Fibroblast of skin of right biceps (primary cell): Measurements from ENCODE around the gene ZCWPW1.
"Not testable (repeated sequence)": the region's sequence is repeated elsewhere in the genome, so short reads cannot be mapped to it uniquely, and the experiment has no call there.

Experiments
- DNase-seq: peaks from one replicate; pipeline ENCODE4 v3.0.0-alpha.2; 2013

The ZCWPW1 gene

GRCh38 chr7:100398239-100398638, 30.3 kb downstream of the ZCWPW1 start:
- no peak for DNase-seq

GRCh38 chr7:100397315-100398081, 31.0 kb downstream of the ZCWPW1 start:
- DNase-seq: no peak

- DNase-seq: no peak
Observed at GRCh38 chr7:100396421-100396982, 32.0 kb downstream of the ZCWPW1 start.

- no peak for DNase-seq
Observed at GRCh38 chr7:100394077-100394476, 34.4 kb downstream of the ZCWPW1 start.

- DNase-seq: no peak
Observed at GRCh38 chr7:100393233-100393905, 35.1 kb downstream of the ZCWPW1 start.

GRCh38 chr7:100390286-100391009, 38.1 kb downstream of the ZCWPW1 start:
- no peak for DNase-seq

GRCh38 chr7:100389437-100390088, 38.9 kb downstream of the ZCWPW1 start:
- no peak for DNase-seq

- DNase-seq: no peak
Observed at GRCh38 chr7:100387695-100388094, 40.8 kb downstream of the ZCWPW1 start.

- DNase-seq: no peak
Observed at GRCh38 chr7:100386940-100387339, 41.6 kb downstream of the ZCWPW1 start.

GRCh38 chr7:100384628-100385294, 43.7 kb downstream of the ZCWPW1 start:
- DNase-seq: no peak

GRCh38 chr7:100382234-100382853, 46.2 kb downstream of the ZCWPW1 start:
- DNase-seq: peak; percentile 12

- not testable (repeated sequence) for DNase-seq
Observed at GRCh38 chr7:100381531-100382233, 46.8 kb downstream of the ZCWPW1 start.

- DNase-seq: no peak
Observed at GRCh38 chr7:100380196-100380595, 48.3 kb downstream of the ZCWPW1 start.

- DNase-seq: no peak
Observed at GRCh38 chr7:100378114-100378755, 50.3 kb downstream of the ZCWPW1 start.

GRCh38 chr7:100376066-100376465, 52.4 kb downstream of the ZCWPW1 start:
- DNase-seq: no peak

GRCh38 chr7:100374601-100375000, 53.9 kb downstream of the ZCWPW1 start:
- no peak for DNase-seq

GRCh38 chr7:100373870-100374598, 54.5 kb downstream of the ZCWPW1 start:
- DNase-seq: not testable (repeated sequence)

GRCh38 chr7:100373261-100373831, 55.2 kb downstream of the ZCWPW1 start, which contains the start of gene PILRA:
PILRA (plus strand) TSS chr7:100373487; CDS start chr7:100373657, 170 bp downstream.
- no peak for DNase-seq

GRCh38 chr7:100372694-100373093, 55.8 kb downstream of the ZCWPW1 start:
- DNase-seq: no peak
